MM.1S (cell line): Measurements from ENCODE around the gene MGME1.

Experiments used
- CTCF ChIP-seq: fragments of 300-600 bp; sonication (generic); IDR thresholded peaks from 2 replicates; pipeline ENCODE4 v1.5.1; 2016; ENCODE audit warnings: antibody characterized with exemption, low read length, mixed read lengths
- EZH2 ChIP-seq: fragments of 300-600 bp; sonication (generic); optimal IDR thresholded peaks from 2 replicates; pipeline ENCODE3; 2017; ENCODE audit warnings: low read depth, mild to moderate bottlenecking, antibody characterized with exemption, low read length, mixed read lengths
- EZH2phosphoT487 ChIP-seq: fragments of 300-600 bp; sonication (generic); IDR thresholded peaks from 2 replicates; pipeline ENCODE4 v1.6.1; 2018; ENCODE audit warnings: antibody characterized with exemption, low read length

- TF ChIP-seq CTCF (no peak), EZH2 (no peak), EZH2phosphoT487 (no peak)
These were observed 42.9 kb upstream of the MGME1 start for GRCh38 chr20:17925940-17926300.
